ENCODE measurements around the gene BTG2. TPM values are rescaled to one million over a fixed set of nuclear protein-coding genes. Genes with fewer than 3 reads are reported as not detected.

BTG2 gene
- total and polyA plus RNA-seq, 2 experiments from 2014 or later = 6.3 to 9.1 TPM

DNA sequence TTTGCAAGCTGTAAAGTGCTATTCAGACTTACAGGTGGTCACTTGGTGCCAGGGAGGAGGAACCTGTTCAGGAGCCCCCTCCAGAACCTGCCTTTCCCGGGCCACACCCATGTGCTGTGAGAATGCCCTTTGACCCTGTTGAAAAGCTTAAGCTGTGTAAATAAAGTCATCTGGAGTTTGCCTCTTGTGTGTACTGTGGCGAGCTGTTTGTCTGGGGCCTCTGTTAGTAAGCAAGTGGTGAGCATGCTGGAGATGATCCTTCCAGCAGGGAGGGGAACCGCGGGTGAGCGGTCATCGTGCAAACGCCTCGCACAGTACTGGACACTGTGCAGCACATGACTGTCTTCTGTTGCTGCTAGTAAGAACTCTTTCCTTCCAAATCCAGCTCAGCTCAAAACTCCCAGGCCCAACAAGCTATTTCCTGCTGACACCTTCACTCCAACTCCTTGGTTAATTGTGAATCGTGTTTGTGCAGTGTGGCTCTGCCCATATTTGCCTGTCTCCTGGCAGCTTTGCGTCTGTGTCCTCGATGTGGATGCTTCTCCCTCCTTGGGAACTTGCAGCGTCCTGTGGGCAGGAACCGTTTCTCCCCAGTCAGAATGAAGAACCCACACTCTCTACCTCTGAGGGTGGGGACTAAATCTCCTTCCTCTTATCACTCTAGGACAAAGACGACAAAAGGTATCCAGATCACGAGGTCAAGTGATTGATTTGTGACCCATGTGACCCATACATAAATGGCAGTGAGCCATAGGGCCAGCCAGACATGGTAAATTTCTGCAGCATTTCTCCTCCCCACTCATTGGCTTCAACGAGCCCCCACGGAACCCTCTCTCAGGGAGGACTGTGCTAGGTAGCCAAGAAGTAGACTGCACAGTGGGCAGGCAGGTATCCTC lies 13.9 kb upstream of the BTG2 start:
- Mint-ChIP-seq H3K4me3 (peak overlapping the region; percentile 65), H3K36me3 (ENCODE audit: low read depth) (no peaks in the 10 kb centered on the region), H3K4me1 (peaks cover 53% of the 10 kb centered on the region), H3K9me3 (no peaks in the 10 kb centered on the region), H3K27me3 (ENCODE audit: insufficient read depth, low read depth, poor library complexity) (peaks cover 27% of the 10 kb centered on the region), H3K27ac (peak overlapping the region; percentile 66)
- Histone ChIP-seq H4K20me1 (replicated peaks; ENCODE audit: insufficient read depth) (no peaks in the 10 kb centered on the region), H3K4me3 (peak overlapping the region; percentile 49), H3K36me3 (ENCODE audit: insufficient read depth) (no peaks in the 10 kb centered on the region), H3K27ac (ENCODE audit: low read depth) (peak overlapping the region; percentile 73), H3K27me3 (ENCODE audit: insufficient read depth) (peaks cover 45% of the 10 kb centered on the region), H3F3A (replicated peaks; ENCODE audit: low read depth) (no peaks in the 10 kb centered on the region), H3K4me1 (ENCODE audit: insufficient read depth) (peaks cover 46% of the 10 kb centered on the region), H3K4me2 (peak overlapping the region; percentile 73), H2AFZ (no peak overlapping the region), H3K9me2 (ENCODE audit: insufficient read depth) (no peaks in the 10 kb centered on the region), H3K79me2 (replicated peaks; ENCODE audit: insufficient read depth) (no peaks in the 10 kb centered on the region)
- TF ChIP-seq JUNB (IDR thresholded peaks at IDR 0.05; ENCODE audit: unreplicated experiment) (no peak), POLR2AphosphoS5 (IDR thresholded peaks at IDR 0.05; ENCODE audit: low read depth) (no peak), CTCF (conservative IDR thresholded peaks at IDR 0.05; ENCODE audit: low read depth in 2 of 2) (no peak)
- TF ChIP-seq, protein P1, sequence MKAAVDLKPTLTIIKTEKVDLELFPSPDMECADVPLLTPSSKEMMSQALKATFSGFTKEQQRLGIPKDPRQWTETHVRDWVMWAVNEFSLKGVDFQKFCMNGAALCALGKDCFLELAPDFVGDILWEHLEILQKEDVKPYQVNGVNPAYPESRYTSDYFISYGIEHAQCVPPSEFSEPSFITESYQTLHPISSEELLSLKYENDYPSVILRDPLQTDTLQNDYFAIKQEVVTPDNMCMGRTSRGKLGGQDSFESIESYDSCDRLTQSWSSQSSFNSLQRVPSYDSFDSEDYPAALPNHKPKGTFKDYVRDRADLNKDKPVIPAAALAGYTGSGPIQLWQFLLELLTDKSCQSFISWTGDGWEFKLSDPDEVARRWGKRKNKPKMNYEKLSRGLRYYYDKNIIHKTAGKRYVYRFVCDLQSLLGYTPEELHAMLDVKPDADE (IDR thresholded peaks at IDR 0.05) = 0 out of 2 replicates have a peak, but pooled peaks have one; percentile 2
- ATAC-seq (no peak), DNase-seq (ENCODE audit: low spot score) (no peak)

DNA sequence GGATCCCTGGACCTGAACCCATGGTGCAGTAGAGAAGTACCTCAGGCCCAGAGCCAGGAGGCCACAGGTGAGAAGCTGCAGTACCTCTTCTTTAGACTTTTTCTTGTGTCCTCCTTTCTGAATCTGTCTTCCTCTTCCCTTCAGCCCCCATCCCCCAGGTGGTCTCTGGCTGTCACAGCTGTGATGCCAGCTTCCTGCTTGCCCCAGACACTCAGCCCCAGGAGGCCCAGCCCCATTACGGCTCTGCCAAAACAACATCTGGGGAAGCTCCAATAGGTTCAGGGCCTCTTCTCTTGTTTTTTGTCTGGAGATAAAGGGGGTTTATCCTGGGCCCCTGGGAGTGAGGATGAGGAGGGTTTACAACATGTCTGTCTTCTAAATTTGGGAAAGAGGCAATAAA lies 9.5 kb upstream of the BTG2 start:
- no peak overlapping the region for H3K27ac ChIP-seq (ENCODE audit: low read depth)
- H3K9me2 ChIP-seq (ENCODE audit: insufficient read depth) = no peaks in the 10 kb centered on the region
- H3K9me3 Mint-ChIP-seq = no peaks in the 10 kb centered on the region
- H3K36me3 ChIP-seq (ENCODE audit: insufficient read depth) = no peaks in the 10 kb centered on the region
- peaks cover 15% of the 10 kb centered on the region for H3K4me1 Mint-ChIP-seq
- H3K27me3 ChIP-seq (ENCODE audit: insufficient read depth) = peaks cover 41% of the 10 kb centered on the region
- H2AFZ ChIP-seq = no peak overlapping the region
- no peaks in the 10 kb centered on the region for H3F3A ChIP-seq (replicated peaks; ENCODE audit: low read depth)
- no peak overlapping the region for H3K4me3 Mint-ChIP-seq
- no peak for DNase-seq (ENCODE audit: low spot score)
- peaks cover 10% of the 10 kb centered on the region for H3K27me3 Mint-ChIP-seq (ENCODE audit: insufficient read depth, low read depth, poor library complexity)
- no peak overlapping the region for H3K27ac Mint-ChIP-seq
- H3K4me1 ChIP-seq (ENCODE audit: insufficient read depth) = peaks cover 16% of the 10 kb centered on the region
- H3K4me3 ChIP-seq = no peak overlapping the region
- H3K79me2 ChIP-seq (replicated peaks; ENCODE audit: insufficient read depth) = no peaks in the 10 kb centered on the region
- ATAC-seq = no peak
- H3K4me2 ChIP-seq = no peak overlapping the region
- no peaks in the 10 kb centered on the region; the same call in 1 of the 2 replicates for H4K20me1 ChIP-seq (replicated peaks; ENCODE audit: insufficient read depth)
- H3K36me3 Mint-ChIP-seq (ENCODE audit: low read depth) = no peaks in the 10 kb centered on the region
- TF ChIP-seq EZH2phosphoT487 (IDR thresholded peaks at IDR 0.05; ENCODE audit: unreplicated experiment) (no peak), JUNB (IDR thresholded peaks at IDR 0.05; ENCODE audit: unreplicated experiment) (no peak), EZH2 (IDR thresholded peaks at IDR 0.05; ENCODE audit: low read depth, unreplicated experiment) (no peak), POLR2AphosphoS5 (IDR thresholded peaks at IDR 0.05; ENCODE audit: low read depth) (no peak), CREB1 (CRISPR knock-in tag; IDR thresholded peaks at IDR 0.05; ENCODE audit: low read depth) (no peak), ZNF331 (CRISPR knock-in tag; IDR thresholded peaks at IDR 0.05; ENCODE audit: low read depth) (no peak), NANOG (IDR thresholded peaks at IDR 0.05; ENCODE audit: borderline replicate concordance) (no peak)
- TF ChIP-seq, protein P2, sequence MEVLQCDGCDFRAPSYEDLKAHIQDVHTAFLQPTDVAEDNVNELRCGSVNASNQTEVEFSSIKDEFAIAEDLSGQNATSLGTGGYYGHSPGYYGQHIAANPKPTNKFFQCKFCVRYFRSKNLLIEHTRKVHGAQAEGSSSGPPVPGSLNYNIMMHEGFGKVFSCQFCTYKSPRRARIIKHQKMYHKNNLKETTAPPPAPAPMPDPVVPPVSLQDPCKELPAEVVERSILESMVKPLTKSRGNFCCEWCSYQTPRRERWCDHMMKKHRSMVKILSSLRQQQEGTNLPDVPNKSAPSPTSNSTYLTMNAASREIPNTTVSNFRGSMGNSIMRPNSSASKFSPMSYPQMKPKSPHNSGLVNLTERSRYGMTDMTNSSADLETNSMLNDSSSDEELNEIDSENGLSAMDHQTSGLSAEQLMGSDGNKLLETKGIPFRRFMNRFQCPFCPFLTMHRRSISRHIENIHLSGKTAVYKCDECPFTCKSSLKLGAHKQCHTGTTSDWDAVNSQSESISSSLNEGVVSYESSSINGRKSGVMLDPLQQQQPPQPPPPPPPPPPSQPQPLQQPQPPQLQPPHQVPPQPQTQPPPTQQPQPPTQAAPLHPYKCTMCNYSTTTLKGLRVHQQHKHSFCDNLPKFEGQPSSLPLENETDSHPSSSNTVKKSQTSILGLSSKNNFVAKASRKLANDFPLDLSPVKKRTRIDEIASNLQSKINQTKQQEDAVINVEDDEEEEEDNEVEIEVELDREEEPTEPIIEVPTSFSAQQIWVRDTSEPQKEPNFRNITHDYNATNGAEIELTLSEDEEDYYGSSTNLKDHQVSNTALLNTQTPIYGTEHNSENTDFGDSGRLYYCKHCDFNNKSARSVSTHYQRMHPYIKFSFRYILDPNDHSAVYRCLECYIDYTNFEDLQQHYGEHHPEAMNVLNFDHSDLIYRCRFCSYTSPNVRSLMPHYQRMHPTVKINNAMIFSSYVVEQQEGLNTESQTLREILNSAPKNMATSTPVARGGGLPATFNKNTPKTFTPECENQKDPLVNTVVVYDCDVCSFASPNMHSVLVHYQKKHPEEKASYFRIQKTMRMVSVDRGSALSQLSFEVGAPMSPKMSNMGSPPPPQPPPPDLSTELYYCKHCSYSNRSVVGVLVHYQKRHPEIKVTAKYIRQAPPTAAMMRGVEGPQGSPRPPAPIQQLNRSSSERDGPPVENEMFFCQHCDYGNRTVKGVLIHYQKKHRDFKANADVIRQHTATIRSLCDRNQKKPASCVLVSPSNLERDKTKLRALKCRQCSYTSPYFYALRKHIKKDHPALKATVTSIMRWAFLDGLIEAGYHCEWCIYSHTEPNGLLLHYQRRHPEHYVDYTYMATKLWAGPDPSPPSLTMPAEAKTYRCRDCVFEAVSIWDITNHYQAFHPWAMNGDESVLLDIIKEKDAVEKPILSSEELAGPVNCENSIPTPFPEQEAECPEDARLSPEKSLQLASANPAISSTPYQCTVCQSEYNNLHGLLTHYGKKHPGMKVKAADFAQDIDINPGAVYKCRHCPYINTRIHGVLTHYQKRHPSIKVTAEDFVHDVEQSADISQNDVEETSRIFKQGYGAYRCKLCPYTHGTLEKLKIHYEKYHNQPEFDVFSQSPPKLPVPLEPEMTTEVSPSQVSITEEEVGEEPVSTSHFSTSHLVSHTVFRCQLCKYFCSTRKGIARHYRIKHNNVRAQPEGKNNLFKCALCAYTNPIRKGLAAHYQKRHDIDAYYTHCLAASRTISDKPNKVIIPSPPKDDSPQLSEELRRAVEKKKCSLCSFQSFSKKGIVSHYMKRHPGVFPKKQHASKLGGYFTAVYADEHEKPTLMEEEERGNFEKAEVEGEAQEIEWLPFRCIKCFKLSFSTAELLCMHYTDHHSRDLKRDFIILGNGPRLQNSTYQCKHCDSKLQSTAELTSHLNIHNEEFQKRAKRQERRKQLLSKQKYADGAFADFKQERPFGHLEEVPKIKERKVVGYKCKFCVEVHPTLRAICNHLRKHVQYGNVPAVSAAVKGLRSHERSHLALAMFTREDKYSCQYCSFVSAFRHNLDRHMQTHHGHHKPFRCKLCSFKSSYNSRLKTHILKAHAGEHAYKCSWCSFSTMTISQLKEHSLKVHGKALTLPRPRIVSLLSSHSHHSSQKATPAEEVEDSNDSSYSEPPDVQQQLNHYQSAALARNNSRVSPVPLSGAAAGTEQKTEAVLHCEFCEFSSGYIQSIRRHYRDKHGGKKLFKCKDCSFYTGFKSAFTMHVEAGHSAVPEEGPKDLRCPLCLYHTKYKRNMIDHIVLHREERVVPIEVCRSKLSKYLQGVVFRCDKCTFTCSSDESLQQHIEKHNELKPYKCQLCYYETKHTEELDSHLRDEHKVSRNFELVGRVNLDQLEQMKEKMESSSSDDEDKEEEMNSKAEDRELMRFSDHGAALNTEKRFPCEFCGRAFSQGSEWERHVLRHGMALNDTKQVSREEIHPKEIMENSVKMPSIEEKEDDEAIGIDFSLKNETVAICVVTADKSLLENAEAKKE (CRISPR knock-in tag; IDR thresholded peaks at IDR 0.05) = no peak
- TF ChIP-seq, protein P1 (IDR thresholded peaks at IDR 0.05) = no peak
